ENCODE results near the gene ERMARD.

- TF ChIP-seq, protein P1, sequence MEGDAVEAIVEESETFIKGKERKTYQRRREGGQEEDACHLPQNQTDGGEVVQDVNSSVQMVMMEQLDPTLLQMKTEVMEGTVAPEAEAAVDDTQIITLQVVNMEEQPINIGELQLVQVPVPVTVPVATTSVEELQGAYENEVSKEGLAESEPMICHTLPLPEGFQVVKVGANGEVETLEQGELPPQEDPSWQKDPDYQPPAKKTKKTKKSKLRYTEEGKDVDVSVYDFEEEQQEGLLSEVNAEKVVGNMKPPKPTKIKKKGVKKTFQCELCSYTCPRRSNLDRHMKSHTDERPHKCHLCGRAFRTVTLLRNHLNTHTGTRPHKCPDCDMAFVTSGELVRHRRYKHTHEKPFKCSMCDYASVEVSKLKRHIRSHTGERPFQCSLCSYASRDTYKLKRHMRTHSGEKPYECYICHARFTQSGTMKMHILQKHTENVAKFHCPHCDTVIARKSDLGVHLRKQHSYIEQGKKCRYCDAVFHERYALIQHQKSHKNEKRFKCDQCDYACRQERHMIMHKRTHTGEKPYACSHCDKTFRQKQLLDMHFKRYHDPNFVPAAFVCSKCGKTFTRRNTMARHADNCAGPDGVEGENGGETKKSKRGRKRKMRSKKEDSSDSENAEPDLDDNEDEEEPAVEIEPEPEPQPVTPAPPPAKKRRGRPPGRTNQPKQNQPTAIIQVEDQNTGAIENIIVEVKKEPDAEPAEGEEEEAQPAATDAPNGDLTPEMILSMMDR (IDR thresholded peaks at IDR 0.05; ENCODE audit: insufficient read depth, low read length, poor library complexity, severe bottlenecking), result no peak
- no peak for TF ChIP-seq EZH2phosphoT487 (conservative IDR thresholded peaks at IDR 0.05; ENCODE audit: low read length)
Observed at GRCh38 chr6:169726049-169726400, 25.4 kb upstream of the ERMARD start.
